Activated CD4-positive, alpha-beta T cell treated with anti-CD3 and anti-CD28 coated beads, Interleukin-2, amount 50 U/mL, for 48 hours (primary cell): Measurements from ENCODE around the gene FHIP1A.
"Not testable (repeated sequence)": the region's sequence is repeated elsewhere in the genome, so short reads cannot be mapped to it uniquely, and the experiment has no call there.

Source experiments
- DNase-seq, 2 experiments: peaks; one replicate each; pipeline ENCODE4 v3.0.0-alpha.2; 2020

FHIP1A gene

DNA sequence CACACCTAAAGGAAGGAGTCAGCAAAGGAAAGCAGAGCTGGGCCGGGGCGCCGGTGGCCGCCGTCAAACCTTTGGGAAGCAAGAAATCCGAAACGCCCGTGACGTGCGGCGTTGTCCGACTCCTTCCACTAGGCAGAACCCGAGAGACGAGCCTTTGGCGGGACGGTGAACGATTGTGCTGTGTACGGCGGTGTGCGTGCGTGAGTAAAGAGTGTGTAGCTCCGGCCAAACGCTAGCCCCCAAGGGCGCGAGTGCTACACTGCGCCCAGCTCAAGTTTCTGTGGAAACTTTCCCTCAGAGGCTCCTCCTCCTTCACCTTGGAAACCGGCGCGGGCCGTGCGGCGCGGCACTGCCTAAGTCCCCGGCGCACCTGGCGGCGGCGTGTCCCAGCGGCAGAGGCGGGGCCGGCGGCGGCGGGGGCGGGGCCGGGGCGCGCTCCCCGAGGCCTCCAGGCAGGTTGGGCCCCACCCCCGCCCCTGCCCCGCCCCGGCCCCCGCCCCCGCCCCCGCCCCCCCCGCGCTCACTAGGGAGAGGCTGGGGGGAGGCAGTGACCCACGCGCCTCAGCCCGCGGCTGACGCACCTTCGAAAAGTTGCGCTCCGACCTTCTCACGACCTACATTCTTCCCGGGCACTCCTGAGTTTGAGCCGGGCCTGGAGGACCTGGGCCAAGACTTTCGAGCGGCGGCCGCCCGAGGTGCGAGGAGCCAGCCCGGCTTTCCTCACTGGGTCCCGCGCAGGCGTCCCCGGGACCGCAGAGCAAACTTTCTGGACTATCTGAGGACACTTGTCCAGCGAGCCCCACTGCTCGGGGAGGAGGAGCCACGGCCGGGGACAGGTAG lies at the start of gene FHIP1A:
TSS of gene FHIP1A (plus strand) at position 547 of the 840 bp plus-strand sequence. CDS start 157,084 bp downstream, outside the sequence.
- DNase-seq: peak; percentile 72 to 78

DNA sequence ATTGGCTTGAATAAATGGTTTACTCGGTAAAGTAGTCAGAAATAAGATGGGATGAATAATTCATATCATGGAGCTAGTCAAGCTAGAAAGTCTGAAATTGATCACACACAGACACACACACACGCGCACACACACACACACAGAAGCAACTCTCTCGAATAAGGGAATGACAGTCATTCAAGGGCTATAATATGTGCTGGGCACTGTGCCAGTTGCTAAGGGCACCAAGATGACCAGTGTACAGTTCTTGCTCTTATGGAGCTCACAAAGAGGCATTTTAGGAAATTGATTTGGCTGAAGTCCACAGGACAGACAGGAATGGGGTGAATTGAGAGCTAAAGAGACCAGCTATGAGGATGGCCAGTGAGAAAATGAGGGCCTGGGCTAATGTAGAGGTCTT lies 49.4 kb upstream of the FHIP1A start:
- no peak for DNase-seq

- no peak for DNase-seq
These were observed 47.9 kb upstream of the FHIP1A start for GRCh38 chr4:151361126-151361525.

DNA sequence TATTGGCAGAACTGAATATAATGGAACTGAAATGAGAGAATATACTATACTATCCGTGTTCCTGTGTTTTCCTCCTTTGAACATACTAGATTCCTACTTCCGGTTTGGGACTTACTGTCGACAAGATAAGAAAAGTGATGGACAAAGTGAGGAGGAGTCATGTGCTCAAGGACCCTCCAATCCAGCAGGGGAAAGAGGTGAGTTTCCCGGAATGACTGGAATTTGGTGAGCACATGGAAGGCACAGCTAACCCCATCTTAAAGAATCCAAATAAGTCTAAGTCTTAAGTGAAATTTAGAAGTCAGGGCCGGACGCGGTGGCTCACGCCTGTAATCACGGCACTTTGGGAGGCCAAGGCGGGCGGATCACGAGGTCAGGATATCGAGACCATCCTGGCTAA lies 47.0 kb upstream of the FHIP1A start:
- DNase-seq: no peak

DNA sequence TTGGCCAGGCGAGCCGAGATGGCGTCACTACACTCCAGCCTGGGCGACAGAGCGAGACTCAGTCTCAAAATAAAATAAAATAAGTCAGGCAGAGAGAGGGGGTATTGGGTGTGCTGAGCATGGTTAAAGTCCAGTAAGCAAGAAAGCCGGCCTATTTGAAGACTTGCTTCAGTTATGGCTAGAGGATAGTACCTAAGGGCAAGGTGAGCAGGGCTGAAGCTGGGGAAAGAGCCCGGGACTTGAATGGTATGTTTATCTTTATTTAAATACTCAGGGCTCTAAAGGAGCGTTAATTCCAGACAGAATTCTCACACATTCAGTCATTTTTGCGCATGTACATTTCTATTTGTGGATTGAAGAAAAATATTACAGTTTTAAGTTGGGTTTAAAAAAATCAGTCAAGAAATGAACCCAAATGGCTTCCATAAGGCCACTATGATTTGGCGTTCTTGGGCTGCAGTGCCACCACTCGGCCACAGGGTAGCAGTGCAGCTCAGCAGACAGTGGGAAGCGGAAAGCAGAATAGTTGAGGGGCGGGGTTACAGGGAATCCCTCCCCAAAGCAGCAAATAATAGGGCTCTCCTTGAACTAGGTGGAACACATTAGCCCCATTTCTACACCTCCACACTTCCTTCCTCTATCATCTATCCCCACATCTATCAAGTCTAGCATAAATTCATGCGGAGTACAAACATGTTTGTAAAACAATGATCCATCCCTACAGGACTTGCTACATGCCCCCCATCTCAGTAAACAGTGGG lies 46.4 kb upstream of the FHIP1A start:
- peak; percentile 82 to 85 for DNase-seq

DNA sequence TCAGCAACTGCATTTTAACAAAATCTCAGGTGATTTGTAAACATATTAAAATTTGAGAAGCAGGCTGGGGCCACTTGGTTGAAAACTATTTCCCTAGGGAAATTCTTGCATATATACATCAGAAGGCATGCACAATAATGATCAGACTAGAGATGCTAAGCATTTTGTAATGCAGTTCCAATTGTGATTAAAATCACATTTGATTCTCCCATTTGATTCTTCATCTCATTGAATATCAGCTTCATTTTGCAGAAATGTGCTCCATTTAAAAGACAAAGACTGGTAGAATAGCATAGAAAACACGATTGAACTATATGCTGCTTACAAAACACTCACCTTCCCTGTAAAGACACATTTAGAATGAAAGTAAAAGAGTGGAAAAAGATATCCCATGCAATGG lies 32.4 kb upstream of the FHIP1A start:
- DNase-seq: no peak

DNA sequence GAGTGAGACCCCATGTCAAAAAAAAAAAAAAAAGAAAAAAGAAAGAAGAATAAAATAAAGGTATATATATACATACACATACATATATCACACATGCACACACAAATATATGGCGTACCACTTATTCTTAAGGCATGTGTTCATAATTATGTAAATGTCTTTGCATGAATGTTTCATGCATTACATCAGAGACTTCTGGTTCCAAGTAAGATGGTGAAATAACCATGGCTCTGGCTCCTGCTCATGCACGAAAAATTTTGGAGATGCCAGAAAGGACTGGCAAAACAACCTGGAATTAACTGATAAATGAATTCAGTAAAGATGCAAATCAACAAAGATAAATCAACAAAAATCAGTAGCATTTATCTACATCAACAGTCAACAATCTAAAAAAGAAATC lies 19.7 kb upstream of the FHIP1A start:
- no peak for DNase-seq

- not testable (repeated sequence) for DNase-seq
These were observed 19.2 kb upstream of the FHIP1A start for GRCh38 chr4:151389799-151390198.

DNA sequence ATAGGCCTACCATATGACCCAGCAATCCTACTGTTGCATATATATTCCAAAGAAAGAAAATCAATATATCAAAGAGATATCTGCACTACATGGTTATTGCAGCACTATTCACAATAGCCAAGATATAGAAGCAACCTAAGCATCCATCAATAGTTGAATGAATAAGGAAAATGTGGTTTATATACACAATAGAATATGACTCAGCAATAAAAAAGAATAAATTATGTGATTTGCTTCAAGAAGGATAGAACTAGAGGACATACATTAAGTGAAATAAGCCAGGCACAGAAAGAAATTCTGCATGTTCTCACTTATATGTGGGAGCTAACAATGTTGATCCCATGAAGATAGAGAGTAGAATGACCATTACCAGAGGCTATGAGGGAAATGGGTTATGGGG lies 13.1 kb upstream of the FHIP1A start:
- DNase-seq: no peak

DNA sequence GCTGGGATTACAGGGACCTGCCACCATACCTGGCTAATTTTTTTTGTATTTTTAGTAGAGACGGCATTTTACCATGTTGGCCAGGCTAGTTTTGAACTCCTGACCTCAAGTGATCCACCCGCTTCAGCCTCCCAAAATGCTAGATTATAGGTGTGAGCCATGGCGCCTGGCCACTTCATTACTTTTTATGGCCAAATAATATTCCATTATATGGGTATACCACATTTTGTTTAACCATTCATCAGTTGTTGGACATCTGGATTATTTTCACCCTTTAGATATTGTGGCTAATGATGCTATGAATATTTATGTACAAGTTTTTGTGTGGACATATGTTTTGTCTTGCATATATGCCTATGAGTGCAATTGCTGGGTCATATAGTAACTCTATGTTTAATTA lies 8.6 kb upstream of the FHIP1A start:
- DNase-seq: no peak

- DNase-seq: no peak
These were observed 7.2 kb upstream of the FHIP1A start for GRCh38 chr4:151401739-151402138.

DNA sequence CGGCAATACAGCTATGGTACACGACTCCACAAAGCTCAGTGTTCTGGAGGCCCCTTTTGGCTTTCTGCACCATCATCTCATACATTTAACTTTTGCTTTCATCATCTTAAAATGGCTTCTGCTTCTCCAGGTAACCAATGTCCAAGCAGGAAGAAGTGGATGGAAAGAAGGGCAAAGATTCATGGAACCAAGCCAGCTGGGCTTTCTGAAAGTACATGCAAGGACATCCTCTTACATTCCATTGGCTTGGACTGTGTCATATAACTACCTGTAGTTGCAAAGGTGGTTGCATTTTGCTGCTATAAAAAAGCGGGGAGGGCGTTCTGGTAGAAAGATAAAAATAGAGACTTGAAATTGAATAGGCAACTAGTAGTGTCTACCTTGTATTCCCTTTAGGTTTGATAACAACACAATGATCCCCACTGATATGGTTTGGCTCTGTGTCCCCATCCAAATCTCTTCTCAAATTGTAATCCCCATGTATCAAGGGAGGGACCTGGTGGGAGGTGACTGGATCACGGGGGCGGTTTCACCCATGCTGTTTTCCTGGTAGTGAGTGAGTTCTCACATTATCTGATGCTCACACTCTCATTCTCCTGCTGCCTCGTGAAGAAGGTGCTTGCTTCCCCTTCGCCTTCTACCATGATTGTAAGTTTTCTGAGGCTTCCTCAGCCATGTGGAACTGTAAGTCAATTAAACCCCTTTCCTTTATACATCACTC lies 6.7 kb upstream of the FHIP1A start:
- no peak for DNase-seq

DNA sequence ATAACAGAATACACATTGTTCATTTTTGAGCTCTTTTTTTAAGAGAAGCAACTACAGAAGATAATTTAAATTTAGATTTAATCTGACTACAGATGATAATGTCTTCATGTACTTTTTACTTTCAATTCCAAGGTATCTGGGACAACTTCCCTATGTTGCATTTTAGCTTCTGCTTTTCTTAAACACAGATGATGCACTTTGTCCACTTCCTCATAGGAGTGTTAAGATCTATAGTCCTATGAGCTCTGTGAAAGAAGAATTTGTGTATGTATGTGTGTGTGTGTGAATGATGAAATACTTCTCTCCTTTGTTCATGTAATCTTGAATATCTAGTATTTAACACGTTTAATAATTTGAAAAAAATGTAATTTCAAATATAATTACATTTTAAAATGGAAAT lies 5.3 kb upstream of the FHIP1A start:
- DNase-seq: no peak

DNA sequence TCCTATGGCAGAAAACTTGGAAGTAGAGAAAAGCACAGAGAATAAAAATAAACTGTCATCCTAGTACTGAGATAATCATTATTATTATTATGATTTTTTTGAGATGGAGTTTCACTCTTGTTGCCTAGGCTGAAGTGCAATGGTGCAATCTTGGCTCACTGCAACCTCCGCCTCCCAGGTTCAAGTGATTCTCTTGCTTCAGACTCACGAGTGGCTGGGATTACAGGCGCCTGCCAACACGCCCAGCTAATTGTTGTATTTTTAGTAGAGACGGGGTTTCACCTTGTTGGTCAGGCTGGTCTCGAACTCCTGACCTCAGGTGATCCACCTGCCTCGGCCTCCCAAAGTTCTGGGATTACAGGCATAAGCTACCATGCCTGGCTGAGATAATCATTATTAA lies 4.2 kb upstream of the FHIP1A start:
- DNase-seq: not testable (repeated sequence)

- no peak for DNase-seq
These were observed 2.0 kb upstream of the FHIP1A start for GRCh38 chr4:151407018-151407417.

GRCh38 chr4:151407466-151408379 lies 1.3 kb upstream of the FHIP1A start:
- peak; percentile 51 to 66 for DNase-seq

- no peak for DNase-seq
These were observed 671 bp upstream of the FHIP1A start for GRCh38 chr4:151408380-151408629.

DNA sequence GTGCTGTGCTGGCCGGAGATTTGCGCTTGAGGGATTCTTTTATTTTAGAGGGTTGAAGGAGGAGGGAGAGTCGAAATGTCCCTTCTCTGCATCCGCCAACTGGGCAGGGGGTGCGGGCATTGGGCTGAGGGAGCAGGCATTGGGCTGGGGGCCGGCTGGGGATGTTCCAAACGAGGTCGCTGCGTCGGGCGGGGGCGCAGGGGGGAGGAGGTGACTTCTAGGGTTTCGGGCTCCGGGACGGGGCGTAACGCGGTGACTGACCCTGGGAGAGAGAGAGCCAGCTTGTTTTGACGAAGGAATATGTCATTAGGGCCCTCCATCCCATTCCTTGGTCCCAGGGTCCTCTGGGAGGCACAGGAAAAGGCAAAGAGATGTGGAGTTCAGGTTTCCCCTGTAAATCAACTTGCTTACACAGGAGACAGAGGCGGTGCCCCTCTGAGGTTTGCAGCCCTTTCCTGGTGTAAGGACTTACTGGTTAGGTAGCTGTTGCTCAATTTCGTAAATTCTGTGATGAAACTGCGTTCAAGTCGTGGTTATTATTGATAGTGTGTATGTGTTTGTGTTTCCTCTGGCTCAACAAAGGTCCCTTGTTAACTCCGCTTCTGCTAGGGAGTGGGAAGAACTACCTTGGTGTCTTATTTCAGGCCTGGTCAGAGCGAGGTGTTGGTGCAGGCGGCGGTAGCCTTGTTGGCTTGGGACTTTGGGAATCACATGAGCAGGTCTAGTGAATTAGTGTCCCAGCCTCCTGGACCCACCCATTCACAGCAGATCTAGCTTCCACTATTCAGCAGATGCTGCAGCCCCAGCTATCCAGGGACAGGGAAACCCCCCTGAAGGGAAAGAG lies 716 bp downstream of the FHIP1A start:
- peak in 1 of 2 experiments; percentile 9 for DNase-seq

- DNase-seq: no peak
These were observed 7.0 kb downstream of the FHIP1A start for GRCh38 chr4:151415978-151416377.

DNA sequence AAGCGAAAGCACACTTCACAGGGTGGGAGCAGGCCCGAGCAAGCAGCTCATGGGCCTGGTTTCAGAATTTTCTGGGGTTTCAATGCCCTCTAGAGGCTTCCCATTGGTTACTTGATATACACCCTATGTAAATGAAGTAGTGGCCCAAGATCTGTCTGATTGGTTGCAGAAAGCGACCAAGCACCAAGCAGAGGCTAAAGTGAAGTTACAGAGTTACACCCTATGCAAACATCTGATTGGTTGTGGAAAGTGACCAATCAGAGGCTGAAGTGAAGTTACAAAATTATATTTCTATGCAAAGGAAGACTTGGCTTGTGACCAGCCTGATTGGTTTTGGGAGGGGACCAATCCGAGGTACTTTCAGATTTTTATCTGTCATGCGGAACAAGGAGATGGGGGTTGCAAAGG lies 8.2 kb downstream of the FHIP1A start:
- DNase-seq: no peak

- DNase-seq: no peak
These were observed 8.9 kb downstream of the FHIP1A start for GRCh38 chr4:151417766-151418376.
